ENCODE measurements around the gene APH1B.

Gene APH1B

DNA sequence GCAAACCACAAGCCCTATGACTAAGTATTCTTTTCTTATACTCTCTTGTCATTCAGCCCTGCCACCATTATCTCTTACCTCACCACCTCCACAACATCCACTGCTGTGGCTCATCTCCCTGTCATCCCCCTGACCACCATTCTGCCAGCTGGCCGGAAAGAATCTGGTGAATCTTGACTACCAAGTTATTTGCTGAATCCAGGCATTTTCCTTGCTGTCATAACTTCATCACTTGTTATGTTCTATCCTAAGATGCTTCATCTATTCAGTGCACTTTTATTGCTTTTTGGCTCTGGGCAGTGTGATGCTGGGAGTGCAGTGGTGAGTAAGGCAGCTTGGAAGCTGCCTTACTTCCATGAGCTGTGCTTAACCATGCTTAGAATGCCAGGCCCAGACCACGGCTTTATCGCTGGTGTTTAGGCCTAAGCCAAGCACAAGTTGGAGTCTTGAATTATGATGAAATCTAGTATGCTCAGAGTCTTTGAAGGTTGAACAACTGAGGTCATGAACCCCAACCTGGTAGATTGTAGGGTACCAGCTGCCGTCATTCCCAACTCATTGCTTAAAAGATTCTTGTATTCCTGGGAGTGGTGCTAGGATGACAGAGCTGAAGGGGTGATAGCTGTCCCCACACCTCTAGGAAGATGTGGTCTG, 27.0 kb upstream of the APH1B start:
- Histone ChIP-seq H3K4me1 (ENCODE audit: control insufficient read depth, insufficient read depth, low read length) (0 out of 2 replicates have a peak, but pooled peaks cover 2% of the 10 kb centered on the region), H3K27ac (ENCODE audit: extremely low read depth, low read depth, low read length) (no peak overlapping the region), H3K4me3 (ENCODE audit: low read depth, low read length) (no peak overlapping the region), H3K36me3 (ENCODE audit: control insufficient read depth in 2 of 2, insufficient read depth in 1 of 2, low read length in 2 of 2) (peaks cover 0 to 7% of the 10 kb centered on the region in 2 experiments; a peak in 1 of 3 replicates), H3K9me3 (ENCODE audit: control insufficient read depth, insufficient read depth, low read depth, low read length) (no peaks in the 10 kb centered on the region)
- POLR2A ChIA-PET: no interaction called here
- TF ChIP-seq OSR2 (tag by site-specific recombination; IDR thresholded peaks at IDR 0.05) (no peak), IKZF3 (tag by site-specific recombination; IDR thresholded peaks at IDR 0.05) (no peak), ZNF16 (tag by site-specific recombination; IDR thresholded peaks at IDR 0.05; ENCODE audit: low read depth) (no peak)
- TF ChIP-seq, protein P1, sequence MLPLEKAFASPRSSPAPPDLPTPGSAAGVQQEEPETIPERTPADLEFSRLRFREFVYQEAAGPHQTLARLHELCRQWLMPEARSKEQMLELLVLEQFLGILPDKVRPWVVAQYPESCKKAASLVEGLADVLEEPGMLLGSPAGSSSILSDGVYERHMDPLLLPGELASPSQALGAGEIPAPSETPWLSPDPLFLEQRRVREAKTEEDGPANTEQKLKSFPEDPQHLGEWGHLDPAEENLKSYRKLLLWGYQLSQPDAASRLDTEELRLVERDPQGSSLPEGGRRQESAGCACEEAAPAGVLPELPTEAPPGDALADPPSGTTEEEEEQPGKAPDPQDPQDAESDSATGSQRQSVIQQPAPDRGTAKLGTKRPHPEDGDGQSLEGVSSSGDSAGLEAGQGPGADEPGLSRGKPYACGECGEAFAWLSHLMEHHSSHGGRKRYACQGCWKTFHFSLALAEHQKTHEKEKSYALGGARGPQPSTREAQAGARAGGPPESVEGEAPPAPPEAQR (tag by site-specific recombination; IDR thresholded peaks at IDR 0.05): no peak
- CTCF ChIA-PET: no interaction called here

DNA sequence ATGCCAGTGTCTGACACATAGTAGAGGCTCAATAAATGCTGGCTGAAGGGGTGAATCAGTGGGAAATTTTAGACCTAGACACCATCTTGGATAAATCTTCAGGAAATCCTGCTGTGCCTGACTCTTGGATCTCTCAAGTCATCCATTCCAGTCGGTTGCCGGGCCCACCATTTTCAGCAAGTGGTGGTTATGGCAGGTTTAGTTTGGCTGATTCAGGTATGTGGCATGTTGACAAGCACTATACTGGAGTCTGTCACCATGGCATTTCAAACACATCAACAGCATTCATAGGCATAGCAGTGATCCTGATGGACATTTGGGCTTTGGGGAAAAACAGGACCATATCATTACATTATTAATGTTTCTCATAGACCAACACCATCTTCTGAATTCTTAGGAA, 25.7 kb upstream of the APH1B start:
- TF ChIP-seq GFI1B (tag by site-specific recombination; IDR thresholded peaks at IDR 0.05) (no peak), ZNF768 (tag by site-specific recombination; IDR thresholded peaks at IDR 0.05) (no peak), ZNF560 (tag by site-specific recombination; IDR thresholded peaks at IDR 0.05; ENCODE audit: borderline replicate concordance) (no peak), ZNF37A (tag by site-specific recombination; IDR thresholded peaks at IDR 0.05) (no peak), ZNF416 (tag by site-specific recombination; IDR thresholded peaks at IDR 0.05) (no peak), SP3 (tag by site-specific recombination; IDR thresholded peaks at IDR 0.05) (no peak), REPIN1 (tag by site-specific recombination; IDR thresholded peaks at IDR 0.05; ENCODE audit: low read depth) (no peak)
- TF ChIP-seq, protein P2, sequence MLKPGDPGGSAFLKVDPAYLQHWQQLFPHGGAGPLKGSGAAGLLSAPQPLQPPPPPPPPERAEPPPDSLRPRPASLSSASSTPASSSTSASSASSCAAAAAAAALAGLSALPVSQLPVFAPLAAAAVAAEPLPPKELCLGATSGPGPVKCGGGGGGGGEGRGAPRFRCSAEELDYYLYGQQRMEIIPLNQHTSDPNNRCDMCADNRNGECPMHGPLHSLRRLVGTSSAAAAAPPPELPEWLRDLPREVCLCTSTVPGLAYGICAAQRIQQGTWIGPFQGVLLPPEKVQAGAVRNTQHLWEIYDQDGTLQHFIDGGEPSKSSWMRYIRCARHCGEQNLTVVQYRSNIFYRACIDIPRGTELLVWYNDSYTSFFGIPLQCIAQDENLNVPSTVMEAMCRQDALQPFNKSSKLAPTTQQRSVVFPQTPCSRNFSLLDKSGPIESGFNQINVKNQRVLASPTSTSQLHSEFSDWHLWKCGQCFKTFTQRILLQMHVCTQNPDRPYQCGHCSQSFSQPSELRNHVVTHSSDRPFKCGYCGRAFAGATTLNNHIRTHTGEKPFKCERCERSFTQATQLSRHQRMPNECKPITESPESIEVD (tag by site-specific recombination; IDR thresholded peaks at IDR 0.05): no peak
- TF ChIP-seq, protein P3, sequence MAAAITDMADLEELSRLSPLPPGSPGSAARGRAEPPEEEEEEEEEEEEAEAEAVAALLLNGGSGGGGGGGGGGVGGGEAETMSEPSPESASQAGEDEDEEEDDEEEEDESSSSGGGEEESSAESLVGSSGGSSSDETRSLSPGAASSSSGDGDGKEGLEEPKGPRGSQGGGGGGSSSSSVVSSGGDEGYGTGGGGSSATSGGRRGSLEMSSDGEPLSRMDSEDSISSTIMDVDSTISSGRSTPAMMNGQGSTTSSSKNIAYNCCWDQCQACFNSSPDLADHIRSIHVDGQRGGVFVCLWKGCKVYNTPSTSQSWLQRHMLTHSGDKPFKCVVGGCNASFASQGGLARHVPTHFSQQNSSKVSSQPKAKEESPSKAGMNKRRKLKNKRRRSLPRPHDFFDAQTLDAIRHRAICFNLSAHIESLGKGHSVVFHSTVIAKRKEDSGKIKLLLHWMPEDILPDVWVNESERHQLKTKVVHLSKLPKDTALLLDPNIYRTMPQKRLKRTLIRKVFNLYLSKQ (tag by site-specific recombination; IDR thresholded peaks at IDR 0.05; ENCODE audit: borderline replicate concordance): no peak
- TF ChIP-seq, protein P4, sequence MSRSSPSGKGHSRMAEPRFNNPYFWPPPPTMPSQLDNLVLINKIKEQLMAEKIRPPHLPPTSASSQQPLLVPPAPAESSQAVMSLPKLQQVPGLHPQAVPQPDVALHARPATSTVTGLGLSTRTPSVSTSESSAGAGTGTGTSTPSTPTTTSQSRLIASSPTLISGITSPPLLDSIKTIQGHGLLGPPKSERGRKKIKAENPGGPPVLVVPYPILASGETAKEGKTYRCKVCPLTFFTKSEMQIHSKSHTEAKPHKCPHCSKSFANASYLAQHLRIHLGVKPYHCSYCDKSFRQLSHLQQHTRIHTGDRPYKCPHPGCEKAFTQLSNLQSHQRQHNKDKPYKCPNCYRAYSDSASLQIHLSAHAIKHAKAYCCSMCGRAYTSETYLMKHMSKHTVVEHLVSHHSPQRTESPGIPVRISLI (tag by site-specific recombination; IDR thresholded peaks at IDR 0.05): no peak
- TF ChIP-seq, protein P5, sequence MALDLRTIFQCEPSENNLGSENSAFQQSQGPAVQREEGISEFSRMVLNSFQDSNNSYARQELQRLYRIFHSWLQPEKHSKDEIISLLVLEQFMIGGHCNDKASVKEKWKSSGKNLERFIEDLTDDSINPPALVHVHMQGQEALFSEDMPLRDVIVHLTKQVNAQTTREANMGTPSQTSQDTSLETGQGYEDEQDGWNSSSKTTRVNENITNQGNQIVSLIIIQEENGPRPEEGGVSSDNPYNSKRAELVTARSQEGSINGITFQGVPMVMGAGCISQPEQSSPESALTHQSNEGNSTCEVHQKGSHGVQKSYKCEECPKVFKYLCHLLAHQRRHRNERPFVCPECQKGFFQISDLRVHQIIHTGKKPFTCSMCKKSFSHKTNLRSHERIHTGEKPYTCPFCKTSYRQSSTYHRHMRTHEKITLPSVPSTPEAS (tag by site-specific recombination; IDR thresholded peaks at IDR 0.05): no peak
- TF ChIP-seq, protein P6, sequence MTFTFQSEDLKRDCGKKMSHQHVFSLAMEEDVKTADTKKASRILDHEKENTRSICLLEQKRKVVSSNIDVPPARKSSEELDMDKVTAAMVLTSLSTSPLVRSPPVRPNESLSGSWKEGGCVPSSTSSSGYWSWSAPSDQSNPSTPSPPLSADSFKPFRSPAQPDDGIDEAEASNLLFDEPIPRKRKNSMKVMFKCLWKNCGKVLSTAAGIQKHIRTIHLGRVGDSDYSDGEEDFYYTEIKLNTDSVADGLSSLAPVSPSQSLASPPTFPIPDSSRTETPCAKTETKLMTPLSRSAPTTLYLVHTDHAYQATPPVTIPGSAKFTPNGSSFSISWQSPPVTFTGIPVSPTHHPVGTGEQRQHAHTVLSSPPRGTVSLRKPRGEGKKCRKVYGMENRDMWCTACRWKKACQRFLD (tag by site-specific recombination; IDR thresholded peaks at IDR 0.05): no peak
- TF ChIP-seq, protein P7, sequence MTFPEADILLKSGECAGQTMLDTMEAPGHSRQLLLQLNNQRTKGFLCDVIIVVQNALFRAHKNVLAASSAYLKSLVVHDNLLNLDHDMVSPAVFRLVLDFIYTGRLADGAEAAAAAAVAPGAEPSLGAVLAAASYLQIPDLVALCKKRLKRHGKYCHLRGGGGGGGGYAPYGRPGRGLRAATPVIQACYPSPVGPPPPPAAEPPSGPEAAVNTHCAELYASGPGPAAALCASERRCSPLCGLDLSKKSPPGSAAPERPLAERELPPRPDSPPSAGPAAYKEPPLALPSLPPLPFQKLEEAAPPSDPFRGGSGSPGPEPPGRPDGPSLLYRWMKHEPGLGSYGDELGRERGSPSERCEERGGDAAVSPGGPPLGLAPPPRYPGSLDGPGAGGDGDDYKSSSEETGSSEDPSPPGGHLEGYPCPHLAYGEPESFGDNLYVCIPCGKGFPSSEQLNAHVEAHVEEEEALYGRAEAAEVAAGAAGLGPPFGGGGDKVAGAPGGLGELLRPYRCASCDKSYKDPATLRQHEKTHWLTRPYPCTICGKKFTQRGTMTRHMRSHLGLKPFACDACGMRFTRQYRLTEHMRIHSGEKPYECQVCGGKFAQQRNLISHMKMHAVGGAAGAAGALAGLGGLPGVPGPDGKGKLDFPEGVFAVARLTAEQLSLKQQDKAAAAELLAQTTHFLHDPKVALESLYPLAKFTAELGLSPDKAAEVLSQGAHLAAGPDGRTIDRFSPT (tag by site-specific recombination; IDR thresholded peaks at IDR 0.05): no peak
- TF ChIP-seq, protein P8, sequence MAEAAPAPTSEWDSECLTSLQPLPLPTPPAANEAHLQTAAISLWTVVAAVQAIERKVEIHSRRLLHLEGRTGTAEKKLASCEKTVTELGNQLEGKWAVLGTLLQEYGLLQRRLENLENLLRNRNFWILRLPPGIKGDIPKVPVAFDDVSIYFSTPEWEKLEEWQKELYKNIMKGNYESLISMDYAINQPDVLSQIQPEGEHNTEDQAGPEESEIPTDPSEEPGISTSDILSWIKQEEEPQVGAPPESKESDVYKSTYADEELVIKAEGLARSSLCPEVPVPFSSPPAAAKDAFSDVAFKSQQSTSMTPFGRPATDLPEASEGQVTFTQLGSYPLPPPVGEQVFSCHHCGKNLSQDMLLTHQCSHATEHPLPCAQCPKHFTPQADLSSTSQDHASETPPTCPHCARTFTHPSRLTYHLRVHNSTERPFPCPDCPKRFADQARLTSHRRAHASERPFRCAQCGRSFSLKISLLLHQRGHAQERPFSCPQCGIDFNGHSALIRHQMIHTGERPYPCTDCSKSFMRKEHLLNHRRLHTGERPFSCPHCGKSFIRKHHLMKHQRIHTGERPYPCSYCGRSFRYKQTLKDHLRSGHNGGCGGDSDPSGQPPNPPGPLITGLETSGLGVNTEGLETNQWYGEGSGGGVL (tag by site-specific recombination; IDR thresholded peaks at IDR 0.05): no peak
- Histone ChIP-seq H3K4me3 (ENCODE audit: low read depth, low read length) (no peak overlapping the region), H3K9me3 (ENCODE audit: control insufficient read depth, insufficient read depth, low read depth, low read length) (no peaks in the 10 kb centered on the region), H3K27ac (ENCODE audit: extremely low read depth, low read depth, low read length) (no peak overlapping the region), H3K36me3 (ENCODE audit: control insufficient read depth in 2 of 2, insufficient read depth in 1 of 2, low read length in 2 of 2) (peaks cover 0 to 4% of the 10 kb centered on the region in 2 experiments; a peak in 1 of 3 replicates), H3K4me1 (ENCODE audit: control insufficient read depth, insufficient read depth, low read length) (peaks cover 7% of the 10 kb centered on the region)
- ChIA-PET CTCF (no interaction called here), POLR2A (no interaction called here)
